MM.1S (cell line): ENCODE measurements around the gene ASB2.

Experiments used
- DNase-seq: peaks from one replicate; pipeline ENCODE4 v3.0.0-alpha.2; 2015
- H2AFZ ChIP-seq: fragments of 300-600 bp; sonication (generic); 2 replicates; pipeline ENCODE4 v1.6.0; 2016; ENCODE audit warnings: antibody characterized with exemption, low read length
- H3F3A ChIP-seq: fragments of 300-600 bp; sonication (generic); 2 replicates; pipeline ENCODE4 v1.6.1; 2016; ENCODE audit warnings: mild to moderate bottlenecking, antibody characterized with exemption, low read length, moderate library complexity, mixed read lengths; ENCODE audit not compliant: insufficient read depth
- H3K27ac ChIP-seq: fragments of 300-600 bp; sonication (generic); 2 replicates; pipeline ENCODE4 v1.5.1; 2016; ENCODE audit warnings: mild to moderate bottlenecking, low read length
- H3K27me3 ChIP-seq: fragments of 300-600 bp; sonication (generic); replicated peaks from 2 replicates; pipeline ENCODE4 v1.6.0; 2016; ENCODE audit warnings: low read length; ENCODE audit not compliant: insufficient read depth
- H3K36me3 ChIP-seq: fragments of 300-600 bp; sonication (generic); replicated peaks from 2 replicates; pipeline ENCODE4 v1.6.1; 2016; ENCODE audit warnings: mild to moderate bottlenecking, low read length, mixed read lengths; ENCODE audit not compliant: insufficient read depth
- H3K4me1 ChIP-seq: fragments of 300-600 bp; sonication (generic); 2 replicates; pipeline ENCODE4 v1.6.1; 2016; ENCODE audit warnings: low read length, mixed read lengths
- H3K4me2 ChIP-seq: fragments of 300-600 bp; sonication (generic); 2 replicates; pipeline ENCODE4 v1.6.0; 2016; ENCODE audit warnings: low read depth, low read length
- H3K4me3 ChIP-seq: fragments of 300-600 bp; sonication (generic); 2 replicates; pipeline ENCODE4 v1.5.1; 2016; ENCODE audit warnings: low read length, mixed read lengths
- H3K79me2 ChIP-seq: fragments of 300-600 bp; sonication (generic); 2 replicates; pipeline ENCODE4 v1.6.1; 2016; ENCODE audit warnings: mixed run types, low read length, mixed read lengths
- H3K9ac ChIP-seq: fragments of 300-600 bp; sonication (generic); 2 replicates; pipeline ENCODE4 v1.6.1; 2016; ENCODE audit warnings: low read length, mixed read lengths
- H3K9me2 ChIP-seq: fragments of 300-600 bp; sonication (generic); replicated peaks from 2 replicates; pipeline ENCODE4 v1.6.1; 2016; ENCODE audit warnings: mild to moderate bottlenecking, low read length, mixed read lengths; ENCODE audit not compliant: insufficient read depth
- H3K9me3 ChIP-seq: fragments of 300-600 bp; sonication (generic); replicated peaks from 2 replicates; pipeline ENCODE4 v1.6.1; 2016; ENCODE audit warnings: mild to moderate bottlenecking, low read length, mixed read lengths; ENCODE audit not compliant: insufficient read depth
- H4K20me1 ChIP-seq: fragments of 300-600 bp; sonication (generic); 2 replicates; pipeline ENCODE4 v1.6.1; 2016; ENCODE audit warnings: mild to moderate bottlenecking, low read length, moderate library complexity, mixed read lengths; ENCODE audit not compliant: insufficient read depth
- CTCF ChIP-seq: fragments of 300-600 bp; sonication (generic); IDR thresholded peaks from 2 replicates; pipeline ENCODE4 v1.5.1; 2016; ENCODE audit warnings: antibody characterized with exemption, low read length, mixed read lengths
- EZH2 ChIP-seq: fragments of 300-600 bp; sonication (generic); optimal IDR thresholded peaks from 2 replicates; pipeline ENCODE3; 2017; ENCODE audit warnings: low read depth, mild to moderate bottlenecking, antibody characterized with exemption, low read length, mixed read lengths
- EZH2phosphoT487 ChIP-seq: fragments of 300-600 bp; sonication (generic); IDR thresholded peaks from 2 replicates; pipeline ENCODE4 v1.6.1; 2018; ENCODE audit warnings: antibody characterized with exemption, low read length

The ASB2 gene

GRCh38 chr14:93987376-93987775, 11.0 kb upstream of the ASB2 start:
- Histone ChIP-seq H3K4me3 (no peak overlapping the region), H3K9me2 (no peaks in the 10 kb centered on the region), H3K27ac (no peak overlapping the region), H3K36me3 (no peaks in the 10 kb centered on the region), H3K9me3 (no peaks in the 10 kb centered on the region), H3F3A (no peaks in the 10 kb centered on the region), H3K4me2 (no peak overlapping the region), H2AFZ (no peak overlapping the region), H4K20me1 (no peaks in the 10 kb centered on the region), H3K9ac (no peak overlapping the region), H3K79me2 (no peaks in the 10 kb centered on the region), H3K4me1 (no peaks in the 10 kb centered on the region), H3K27me3 (no peaks in the 10 kb centered on the region)
- no peak for DNase-seq
- no peak for TF ChIP-seq EZH2phosphoT487

- Histone ChIP-seq H3F3A (no peaks in the 10 kb centered on the region), H3K36me3 (no peaks in the 10 kb centered on the region), H3K4me2 (no peak overlapping the region), H4K20me1 (no peaks in the 10 kb centered on the region), H3K27ac (no peak overlapping the region), H3K79me2 (no peaks in the 10 kb centered on the region), H3K4me1 (no peaks in the 10 kb centered on the region), H2AFZ (no peak overlapping the region), H3K9me2 (no peaks in the 10 kb centered on the region), H3K9me3 (no peaks in the 10 kb centered on the region), H3K4me3 (no peak overlapping the region), H3K27me3 (no peaks in the 10 kb centered on the region), H3K9ac (no peak overlapping the region)
- TF ChIP-seq EZH2phosphoT487 (no peak), EZH2 (no peak), CTCF (no peak)
- no peak for DNase-seq
These were observed 10.6 kb upstream of the ASB2 start for GRCh38 chr14:93986955-93987354.

- Histone ChIP-seq H3K79me2 (no peaks in the 10 kb centered on the region), H3K4me2 (no peak overlapping the region), H3K27me3 (no peaks in the 10 kb centered on the region), H4K20me1 (no peaks in the 10 kb centered on the region), H3F3A (no peaks in the 10 kb centered on the region), H3K9me2 (no peaks in the 10 kb centered on the region), H3K27ac (no peak overlapping the region), H2AFZ (no peak overlapping the region), H3K36me3 (no peaks in the 10 kb centered on the region), H3K9ac (no peak overlapping the region), H3K9me3 (no peaks in the 10 kb centered on the region), H3K4me3 (no peak overlapping the region), H3K4me1 (peaks cover 10% of the 10 kb centered on the region)
- TF ChIP-seq EZH2 (no peak), CTCF (no peak), EZH2phosphoT487 (no peak)
- no peak for DNase-seq
These were observed 8.6 kb upstream of the ASB2 start for GRCh38 chr14:93984987-93985410.

GRCh38 chr14:93984070-93984469, 7.7 kb upstream of the ASB2 start:
- DNase-seq, result no peak
- Histone ChIP-seq H4K20me1 (no peaks in the 10 kb centered on the region), H3F3A (0 out of 2 replicates have a peak, but pooled peaks cover 1% of the 10 kb centered on the region), H3K4me1 (peaks cover 17% of the 10 kb centered on the region), H3K4me3 (no peak overlapping the region), H3K27ac (no peak overlapping the region), H3K4me2 (no peak overlapping the region), H2AFZ (no peak overlapping the region), H3K27me3 (no peaks in the 10 kb centered on the region), H3K9ac (no peak overlapping the region), H3K9me2 (no peaks in the 10 kb centered on the region), H3K79me2 (no peaks in the 10 kb centered on the region), H3K9me3 (no peaks in the 10 kb centered on the region), H3K36me3 (no peaks in the 10 kb centered on the region)
- TF ChIP-seq EZH2, result no peak
- TF ChIP-seq EZH2phosphoT487, result no peak
- TF ChIP-seq CTCF, result no peak
